Choroid plexus epithelial cell (primary cell): ENCODE measurements around the gene SHOC2.

Source experiments
- DNase-seq: peaks from one replicate; pipeline ENCODE4 v3.0.0-alpha.2; 2010; ENCODE audit warnings: low read depth
- H3K4me3 ChIP-seq: 2 replicates; pipeline ENCODE4 v1.5.1; 2011; ENCODE audit warnings: low read depth, mild to moderate bottlenecking, control low read depth, low read length, moderate library complexity
- TF ChIP-seq, protein P1 (sequence below): conservative IDR thresholded peaks from 2 replicates; pipeline ENCODE4 v1.5.1; 2011; ENCODE audit warnings: low read depth, mild to moderate bottlenecking, control low read depth, inconsistent platforms, low read length, moderate library complexity

Gene SHOC2

GRCh38 chr10:110947061-110947595, 27.7 kb downstream of the SHOC2 start:
- no peak overlapping the region for H3K4me3 ChIP-seq
- TF ChIP-seq, protein P1, sequence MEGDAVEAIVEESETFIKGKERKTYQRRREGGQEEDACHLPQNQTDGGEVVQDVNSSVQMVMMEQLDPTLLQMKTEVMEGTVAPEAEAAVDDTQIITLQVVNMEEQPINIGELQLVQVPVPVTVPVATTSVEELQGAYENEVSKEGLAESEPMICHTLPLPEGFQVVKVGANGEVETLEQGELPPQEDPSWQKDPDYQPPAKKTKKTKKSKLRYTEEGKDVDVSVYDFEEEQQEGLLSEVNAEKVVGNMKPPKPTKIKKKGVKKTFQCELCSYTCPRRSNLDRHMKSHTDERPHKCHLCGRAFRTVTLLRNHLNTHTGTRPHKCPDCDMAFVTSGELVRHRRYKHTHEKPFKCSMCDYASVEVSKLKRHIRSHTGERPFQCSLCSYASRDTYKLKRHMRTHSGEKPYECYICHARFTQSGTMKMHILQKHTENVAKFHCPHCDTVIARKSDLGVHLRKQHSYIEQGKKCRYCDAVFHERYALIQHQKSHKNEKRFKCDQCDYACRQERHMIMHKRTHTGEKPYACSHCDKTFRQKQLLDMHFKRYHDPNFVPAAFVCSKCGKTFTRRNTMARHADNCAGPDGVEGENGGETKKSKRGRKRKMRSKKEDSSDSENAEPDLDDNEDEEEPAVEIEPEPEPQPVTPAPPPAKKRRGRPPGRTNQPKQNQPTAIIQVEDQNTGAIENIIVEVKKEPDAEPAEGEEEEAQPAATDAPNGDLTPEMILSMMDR = no peak
- DNase-seq = peak; percentile 44

DNA sequence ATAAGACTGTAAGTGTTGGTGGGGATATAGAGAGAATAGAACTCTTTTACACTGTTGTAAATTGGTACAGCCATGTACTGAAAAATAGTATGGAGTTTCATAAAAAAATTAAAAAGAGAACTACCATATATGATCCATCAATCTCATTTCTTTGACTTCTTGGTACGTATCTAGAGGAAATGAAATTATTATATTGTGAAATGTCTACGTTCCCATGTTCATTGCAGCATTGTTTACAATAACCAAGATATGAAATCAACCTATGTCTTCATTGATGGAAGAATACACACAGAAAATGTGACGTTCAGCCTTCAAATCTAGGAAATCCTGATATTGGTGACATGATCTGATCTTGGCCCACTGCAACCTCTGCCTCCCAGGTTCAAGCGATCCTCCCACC, 32.0 kb downstream of the SHOC2 start:
- TF ChIP-seq, protein P1 = no peak
- DNase-seq = no peak
- no peak overlapping the region for H3K4me3 ChIP-seq

DNA sequence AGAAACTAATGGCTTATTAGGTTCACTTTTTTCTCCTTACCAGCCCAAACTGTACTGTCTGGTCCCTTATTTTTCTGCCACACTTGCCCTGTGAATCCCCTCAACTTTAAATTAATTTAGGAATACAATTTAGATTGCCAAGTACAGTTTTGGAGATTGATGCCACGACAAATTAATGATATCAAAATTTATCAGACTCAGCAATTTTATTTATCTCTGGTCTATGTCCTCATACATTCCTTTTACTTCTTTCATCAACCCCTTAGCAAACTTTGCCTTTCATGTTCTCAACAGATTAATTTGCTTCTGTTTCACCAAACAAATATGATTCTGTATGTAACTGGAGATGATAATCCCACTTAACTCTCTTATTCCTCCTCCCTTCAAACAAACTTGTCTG, 38.2 kb downstream of the SHOC2 start:
- TF ChIP-seq, protein P1 = no peak
- DNase-seq = no peak
- H3K4me3 ChIP-seq = no peak overlapping the region

- no peak for DNase-seq
- no peak overlapping the region for H3K4me3 ChIP-seq
- TF ChIP-seq, protein P1 = no peak
These were observed 40.3 kb downstream of the SHOC2 start for GRCh38 chr10:110959379-110960332.

- no peak for DNase-seq
- TF ChIP-seq, protein P1 = no peak
- no peak overlapping the region for H3K4me3 ChIP-seq
These were observed 40.9 kb downstream of the SHOC2 start for GRCh38 chr10:110960333-110960712.

GRCh38 chr10:110962443-110962842, 43.0 kb downstream of the SHOC2 start:
- H3K4me3 ChIP-seq = no peak overlapping the region
- TF ChIP-seq, protein P1 = no peak
- no peak for DNase-seq
